NCI-H2196 (cell line): Measurements from ENCODE around the gene ZNF35.

Experiments used
- DNase-seq: peaks from one replicate; lab custom pipeline; 2025; ENCODE audit not compliant: unreplicated experiment; lab: John Stamatoyannopoulos, UW

The ZNF35 gene

DNA sequence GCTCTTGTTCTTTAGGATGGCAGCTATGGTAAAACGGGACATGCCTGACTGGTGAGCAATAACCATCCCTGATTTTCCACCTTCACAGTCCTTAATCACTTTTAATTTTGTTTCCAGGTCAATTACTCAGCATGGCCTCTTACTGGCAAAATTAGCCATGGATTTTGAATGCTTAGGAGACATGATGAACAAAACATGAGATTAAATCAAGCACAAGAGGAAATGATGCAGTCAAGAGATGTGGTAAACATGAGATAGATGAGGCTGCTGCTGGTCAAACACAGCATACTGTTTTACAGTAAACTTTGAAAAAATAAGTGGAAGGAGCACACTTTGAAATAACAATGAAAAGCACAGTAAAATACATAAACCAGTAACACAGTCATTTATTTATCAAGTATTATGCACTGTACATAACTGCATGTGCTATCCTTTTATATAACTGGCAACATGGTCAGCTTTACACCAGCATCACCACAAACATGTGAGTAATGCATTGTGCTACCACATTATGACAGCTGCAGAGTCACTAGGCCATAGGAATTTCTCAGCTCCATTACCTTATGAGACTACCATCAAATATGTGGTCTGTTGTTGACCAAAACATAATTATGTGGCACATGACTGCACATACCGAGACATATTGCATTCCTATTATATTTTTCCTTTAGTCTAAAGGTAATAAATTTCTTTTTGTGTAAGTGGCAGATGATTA is 33.8 kb downstream of the ZNF35 start:
- no peak for DNase-seq

DNA sequence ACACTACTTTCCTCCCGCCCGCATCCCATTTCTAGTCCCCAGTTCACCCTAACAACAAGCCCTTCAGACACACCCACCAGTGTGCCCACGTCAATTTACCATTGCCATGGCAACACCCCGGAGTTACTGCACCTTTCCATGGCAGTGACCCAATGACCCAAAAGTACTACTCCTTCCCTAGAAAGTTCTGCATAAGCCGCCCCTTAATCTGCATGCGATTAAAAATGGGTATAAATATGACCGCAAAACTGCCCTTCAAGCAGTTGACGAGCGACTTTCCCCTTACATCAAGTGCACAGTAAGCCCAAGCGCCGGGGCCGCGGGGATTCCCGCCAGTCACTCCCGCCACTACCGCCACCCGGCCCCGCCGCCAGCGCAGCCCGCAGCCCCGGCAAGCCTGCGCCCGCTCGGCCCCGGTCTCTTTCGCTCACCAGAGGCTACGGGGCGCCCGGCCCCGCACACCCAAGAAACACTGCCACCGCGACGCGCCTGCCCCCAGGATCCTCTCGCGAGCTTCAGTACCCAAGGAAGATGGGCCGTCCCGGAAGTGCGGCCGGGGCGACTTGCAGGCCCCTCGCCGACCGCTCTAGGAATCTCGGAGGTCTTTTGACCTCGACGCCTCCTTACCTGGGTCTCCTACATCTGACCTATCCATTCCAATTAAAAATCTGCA is 36.7 kb downstream of the ZNF35 start:
- DNase-seq = no peak

DNA sequence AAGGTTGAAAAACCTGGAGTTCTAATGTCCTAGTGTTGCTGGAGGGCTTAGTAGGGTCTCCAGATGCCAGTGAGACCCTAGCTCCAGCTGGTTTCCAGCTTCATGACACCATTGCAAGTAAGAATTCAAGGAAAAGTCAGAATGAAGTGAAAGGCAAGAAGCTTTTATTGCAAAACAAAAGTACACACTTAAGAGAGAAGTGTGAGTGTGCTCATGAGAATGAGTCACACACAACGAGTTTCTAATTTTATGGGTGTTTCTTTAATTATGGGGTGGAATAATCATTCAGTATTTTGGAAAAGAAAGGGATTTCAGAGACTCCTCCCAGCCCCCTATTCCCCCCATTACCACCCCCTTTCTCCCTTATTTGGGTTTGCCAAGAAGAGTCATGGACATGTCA is 39.4 kb downstream of the ZNF35 start:
- DNase-seq = no peak
